ENCODE results near the gene NPBWR2.
"Not testable (repeated sequence)": the region's sequence is repeated elsewhere in the genome, so short reads cannot be mapped to it uniquely, and the experiment has no call there.

DNA sequence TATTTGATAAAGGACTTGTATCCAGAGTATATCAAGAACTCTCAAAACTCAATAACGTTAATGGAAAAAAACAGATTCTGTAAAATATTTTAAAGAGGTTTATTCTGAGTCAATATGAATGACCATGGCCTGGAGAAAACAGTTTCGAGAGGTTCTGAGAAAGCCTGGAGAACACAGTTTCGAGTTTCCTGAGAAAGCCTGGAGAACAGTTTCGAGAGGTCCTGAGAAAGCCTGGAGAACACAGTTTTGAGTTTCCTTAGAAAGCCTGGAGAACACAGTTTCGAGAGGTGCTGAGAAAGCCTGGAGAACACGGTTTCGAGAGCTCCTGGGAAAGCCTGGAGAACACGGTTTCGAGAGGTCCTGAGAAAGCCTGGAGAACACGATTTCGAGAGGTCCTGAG is 15.6 kb upstream of the NPBWR2 start:
- TF ChIP-seq, protein P1, sequence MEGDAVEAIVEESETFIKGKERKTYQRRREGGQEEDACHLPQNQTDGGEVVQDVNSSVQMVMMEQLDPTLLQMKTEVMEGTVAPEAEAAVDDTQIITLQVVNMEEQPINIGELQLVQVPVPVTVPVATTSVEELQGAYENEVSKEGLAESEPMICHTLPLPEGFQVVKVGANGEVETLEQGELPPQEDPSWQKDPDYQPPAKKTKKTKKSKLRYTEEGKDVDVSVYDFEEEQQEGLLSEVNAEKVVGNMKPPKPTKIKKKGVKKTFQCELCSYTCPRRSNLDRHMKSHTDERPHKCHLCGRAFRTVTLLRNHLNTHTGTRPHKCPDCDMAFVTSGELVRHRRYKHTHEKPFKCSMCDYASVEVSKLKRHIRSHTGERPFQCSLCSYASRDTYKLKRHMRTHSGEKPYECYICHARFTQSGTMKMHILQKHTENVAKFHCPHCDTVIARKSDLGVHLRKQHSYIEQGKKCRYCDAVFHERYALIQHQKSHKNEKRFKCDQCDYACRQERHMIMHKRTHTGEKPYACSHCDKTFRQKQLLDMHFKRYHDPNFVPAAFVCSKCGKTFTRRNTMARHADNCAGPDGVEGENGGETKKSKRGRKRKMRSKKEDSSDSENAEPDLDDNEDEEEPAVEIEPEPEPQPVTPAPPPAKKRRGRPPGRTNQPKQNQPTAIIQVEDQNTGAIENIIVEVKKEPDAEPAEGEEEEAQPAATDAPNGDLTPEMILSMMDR (IDR thresholded peaks at IDR 0.05) = not testable (repeated sequence)
- TF ChIP-seq EZH2, EZH2phosphoT487 (IDR thresholded peaks at IDR 0.05): not testable (repeated sequence)
